ENCODE data around the gene LMBR1.
A peak's percentile ranks its signal among the peaks of the same experiment; 100 is the strongest.
"Not testable (repeated sequence)": the region's sequence is repeated elsewhere in the genome, so short reads cannot be mapped to it uniquely, and the experiment has no call there.

Gene LMBR1

GRCh38 chr7:156655983-156656382 lies 237.0 kb downstream of the LMBR1 start:
- DNase-seq (ENCODE audit: low spot score) = no peak

GRCh38 chr7:156655251-156655650 lies 237.7 kb downstream of the LMBR1 start:
- no peak for DNase-seq (ENCODE audit: low spot score)

- no peak for DNase-seq (ENCODE audit: low spot score)
Measured at GRCh38 chr7:156654511-156655234, 238.3 kb downstream of the LMBR1 start.

GRCh38 chr7:156652886-156653568 lies 240.0 kb downstream of the LMBR1 start:
- no peak for DNase-seq (ENCODE audit: low spot score)

GRCh38 chr7:156651474-156651873 lies 241.5 kb downstream of the LMBR1 start:
- no peak for DNase-seq (ENCODE audit: low spot score)

GRCh38 chr7:156650042-156650441 lies 242.9 kb downstream of the LMBR1 start:
- DNase-seq (ENCODE audit: low spot score) = no peak

- DNase-seq (ENCODE audit: low spot score) = not testable (repeated sequence)
Measured at GRCh38 chr7:156647330-156647729, 245.7 kb downstream of the LMBR1 start.

GRCh38 chr7:156642306-156643045 lies 250.5 kb downstream of the LMBR1 start:
- DNase-seq (ENCODE audit: low spot score) = no peak

GRCh38 chr7:156640949-156641485 lies 252.0 kb downstream of the LMBR1 start:
- DNase-seq (ENCODE audit: low spot score) = peak; percentile 63

GRCh38 chr7:156640257-156640948 lies 252.6 kb downstream of the LMBR1 start, which contains the start of gene RNF32:
RNF32 (plus strand) TSS chr7:156640774; CDS start chr7:156643878, 3,104 bp downstream.
- peak; percentile 93 for DNase-seq (ENCODE audit: low spot score)

GRCh38 chr7:156639426-156640256 lies 253.3 kb downstream of the LMBR1 start:
- no peak for DNase-seq (ENCODE audit: low spot score)

GRCh38 chr7:156638443-156639077 lies 254.4 kb downstream of the LMBR1 start:
- no peak for DNase-seq (ENCODE audit: low spot score)

- DNase-seq (ENCODE audit: low spot score) = not testable (repeated sequence)
Measured at GRCh38 chr7:156637093-156637492, 255.9 kb downstream of the LMBR1 start.

- DNase-seq (ENCODE audit: low spot score) = no peak
Measured at GRCh38 chr7:156635529-156636385, 257.2 kb downstream of the LMBR1 start.

- no peak for DNase-seq (ENCODE audit: low spot score)
Measured at GRCh38 chr7:156634117-156634516, 258.9 kb downstream of the LMBR1 start.

- no peak for DNase-seq (ENCODE audit: low spot score)
Measured at GRCh38 chr7:156629873-156630272, 263.1 kb downstream of the LMBR1 start.

- no peak for DNase-seq (ENCODE audit: low spot score)
Measured at GRCh38 chr7:156628562-156628961, 264.4 kb downstream of the LMBR1 start.

Data from LoVo (cell line).